Tibial artery (tissue), 4 donors: ENCODE measurements around the gene SYT11.
A peak's percentile ranks its signal among the peaks of the same experiment; 100 is the strongest.

Source experiments
- DNase-seq, 2 donors: peaks; one replicate each; pipeline ENCODE4 v3.0.0-alpha.2; 2019
- H3K27ac ChIP-seq, 2 donors: fragments of 200-600 bp; sonication (generic) in 1 of 2; 1 replicate in 1 of 2; 2 replicates in 1 of 2; pipeline ENCODE4 v1.5.1; 2018 to 2019; ENCODE audit warnings: mild to moderate bottlenecking in 1 of 2
- H3K27me3 ChIP-seq, 2 donors: fragments of 200-600 bp; sonication (generic) in 1 of 2; one replicate each; pipeline versions ENCODE4 v1.5.1 to v1.6.0; 2016 to 2019
- H3K36me3 ChIP-seq, 3 donors: fragments of 200-600 bp; sonication (generic) in 2 of 3; one replicate each; pipeline ENCODE4 v1.5.1; 2016 to 2019; ENCODE audit warnings: mild to moderate bottlenecking in 2 of 3
- H3K4me1 ChIP-seq, 4 donors: fragments of 200-600 bp; sonication (generic) in 2 of 4; 1 replicate in 3 of 4; 2 replicates in 1 of 4; pipeline ENCODE4 v1.5.1; 2016 to 2019
- H3K4me3 ChIP-seq, 2 donors: fragments of 200-600 bp; sonication (generic) in 1 of 2; 1 replicate in 1 of 2; 2 replicates in 1 of 2; pipeline ENCODE4 v1.5.1; 2018 to 2019; ENCODE audit warnings: mild to moderate bottlenecking in 2 of 2
- H3K9me3 ChIP-seq, 3 donors: fragments of 200-600 bp; sonication (generic) in 1 of 3; one replicate each; pipeline ENCODE4 v1.5.1; 2016 to 2019
- intact Hi-C: fragments of 100-400 bp; cut with DNase I; formaldehyde crosslinking; loops from one replicate; pipeline ENCODE4 v1.15.0; 2023; ENCODE audit warnings: low total_unique reads
- TF ChIP-seq, protein P1 (sequence below), 2 experiments: fragments of 200-600 bp in 1 of 2; fragments of 450-650 bp in 1 of 2; IDR thresholded peaks; one replicate each; pipeline ENCODE4 v1.5.1; 2017 to 2019; ENCODE audit warnings: antibody characterized with exemption in 2 of 2, mild to moderate bottlenecking in 1 of 2, moderate library complexity in 1 of 2

SYT11 gene

DNA sequence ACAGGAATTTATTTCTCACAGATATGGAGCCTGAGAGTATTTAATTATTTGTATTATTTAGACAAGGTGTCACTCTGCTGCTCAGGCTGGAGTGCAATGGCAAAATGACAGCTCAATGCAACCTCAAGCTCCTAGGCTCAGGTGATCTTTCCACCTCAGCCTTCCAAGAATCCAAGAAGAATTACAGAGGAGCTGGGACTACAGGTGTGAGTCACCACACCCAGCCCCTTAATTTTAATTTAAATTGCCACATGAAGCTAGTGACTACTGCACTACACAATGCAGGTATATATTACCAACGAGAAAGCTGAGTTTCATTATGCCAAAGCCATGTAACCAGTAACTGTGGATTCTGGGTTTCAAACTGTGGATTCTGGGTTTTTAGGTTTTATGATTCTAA lies 72.7 kb downstream of the SYT11 start:
- Histone ChIP-seq H3K36me3 (peaks cover 23 to 53% (median 46%) of the 10 kb centered on the region in 3 donors), H3K27me3 (no peaks in the 10 kb centered on the region), H3K4me1 (peaks cover 4 to 45% (median 36%) of the 10 kb centered on the region in 4 donors), H3K9me3 (no peaks in the 10 kb centered on the region), H3K27ac (no peak overlapping the region), H3K4me3 (peak overlapping the region in 1 of 2 donors; percentile 84)
- intact Hi-C loops, result no loop called here
- DNase-seq, result no peak
- TF ChIP-seq, protein P1, sequence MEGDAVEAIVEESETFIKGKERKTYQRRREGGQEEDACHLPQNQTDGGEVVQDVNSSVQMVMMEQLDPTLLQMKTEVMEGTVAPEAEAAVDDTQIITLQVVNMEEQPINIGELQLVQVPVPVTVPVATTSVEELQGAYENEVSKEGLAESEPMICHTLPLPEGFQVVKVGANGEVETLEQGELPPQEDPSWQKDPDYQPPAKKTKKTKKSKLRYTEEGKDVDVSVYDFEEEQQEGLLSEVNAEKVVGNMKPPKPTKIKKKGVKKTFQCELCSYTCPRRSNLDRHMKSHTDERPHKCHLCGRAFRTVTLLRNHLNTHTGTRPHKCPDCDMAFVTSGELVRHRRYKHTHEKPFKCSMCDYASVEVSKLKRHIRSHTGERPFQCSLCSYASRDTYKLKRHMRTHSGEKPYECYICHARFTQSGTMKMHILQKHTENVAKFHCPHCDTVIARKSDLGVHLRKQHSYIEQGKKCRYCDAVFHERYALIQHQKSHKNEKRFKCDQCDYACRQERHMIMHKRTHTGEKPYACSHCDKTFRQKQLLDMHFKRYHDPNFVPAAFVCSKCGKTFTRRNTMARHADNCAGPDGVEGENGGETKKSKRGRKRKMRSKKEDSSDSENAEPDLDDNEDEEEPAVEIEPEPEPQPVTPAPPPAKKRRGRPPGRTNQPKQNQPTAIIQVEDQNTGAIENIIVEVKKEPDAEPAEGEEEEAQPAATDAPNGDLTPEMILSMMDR (IDR thresholded peaks at IDR 0.05), result no peak

DNA sequence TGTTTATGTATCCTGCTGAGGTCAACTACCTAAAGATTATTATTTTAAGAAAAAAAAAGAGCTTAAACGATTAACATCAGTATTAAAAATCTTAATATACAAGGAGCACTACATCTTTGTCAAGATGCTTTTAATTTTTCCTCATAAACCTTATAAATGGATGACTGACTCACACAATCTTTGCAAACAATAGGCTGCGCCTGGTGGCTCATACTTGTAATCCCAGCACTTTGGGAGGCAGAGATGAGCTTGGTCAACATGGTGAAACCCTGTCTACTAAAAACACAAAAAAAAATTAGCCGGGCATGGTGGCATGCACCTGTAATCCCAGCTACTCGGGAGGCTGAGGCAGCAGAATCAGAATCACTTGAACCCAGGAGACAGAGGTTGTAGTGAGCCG lies 73.1 kb downstream of the SYT11 start:
- H3K27me3 ChIP-seq, result no peaks in the 10 kb centered on the region
- H3K9me3 ChIP-seq, result no peaks in the 10 kb centered on the region
- peak overlapping the region in 1 of 2 donors; percentile 94 for H3K27ac ChIP-seq
- H3K36me3 ChIP-seq, result peaks cover 20 to 49% (median 42%) of the 10 kb centered on the region in 3 donors
- peaks cover 4 to 45% (median 36%) of the 10 kb centered on the region in 4 donors for H3K4me1 ChIP-seq
- DNase-seq, result no peak
- TF ChIP-seq, protein P1 (IDR thresholded peaks at IDR 0.05), result no peak
- H3K4me3 ChIP-seq, result peak overlapping the region in 1 of 2 donors; percentile 84
- intact Hi-C loops, result no loop called here

DNA sequence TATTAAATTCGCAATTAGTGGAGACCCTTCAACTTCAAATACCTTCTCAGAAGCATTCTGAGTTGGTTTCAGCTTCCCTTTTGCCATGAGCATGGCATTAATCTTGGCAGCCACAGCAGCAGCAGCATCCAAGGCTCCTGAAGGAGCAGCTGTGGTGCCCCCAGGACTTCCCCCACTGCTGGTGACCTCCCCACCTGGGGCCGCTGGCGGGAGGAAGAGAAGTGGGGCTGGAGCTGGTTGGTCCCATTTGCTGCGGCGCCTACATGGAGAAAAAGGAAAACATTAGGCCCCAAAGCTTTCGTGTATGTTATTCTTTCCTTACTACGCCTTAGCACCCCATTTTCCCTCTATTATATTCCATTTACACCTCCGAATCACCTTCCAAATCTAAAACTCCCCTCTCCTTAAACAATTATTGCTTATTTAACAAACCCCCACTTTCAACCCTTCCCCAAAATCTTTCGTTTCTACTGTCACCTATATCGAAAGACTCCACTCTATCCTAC lies 74.3 kb downstream of the SYT11 start:
- H3K4me3 ChIP-seq, result peak overlapping the region; percentile 78 to 84
- H3K36me3 ChIP-seq, result peaks cover 11 to 38% (median 32%) of the 10 kb centered on the region in 3 donors
- no peaks in the 10 kb centered on the region for H3K9me3 ChIP-seq
- no peaks in the 10 kb centered on the region for H3K27me3 ChIP-seq
- intact Hi-C loops, result no loop called here
- TF ChIP-seq, protein P1 (IDR thresholded peaks at IDR 0.05), result no peak
- DNase-seq, result no peak
- peak overlapping the region; percentile 89 to 94 for H3K27ac ChIP-seq
- H3K4me1 ChIP-seq, result peaks cover 4 to 49% (median 40%) of the 10 kb centered on the region in 4 donors

DNA sequence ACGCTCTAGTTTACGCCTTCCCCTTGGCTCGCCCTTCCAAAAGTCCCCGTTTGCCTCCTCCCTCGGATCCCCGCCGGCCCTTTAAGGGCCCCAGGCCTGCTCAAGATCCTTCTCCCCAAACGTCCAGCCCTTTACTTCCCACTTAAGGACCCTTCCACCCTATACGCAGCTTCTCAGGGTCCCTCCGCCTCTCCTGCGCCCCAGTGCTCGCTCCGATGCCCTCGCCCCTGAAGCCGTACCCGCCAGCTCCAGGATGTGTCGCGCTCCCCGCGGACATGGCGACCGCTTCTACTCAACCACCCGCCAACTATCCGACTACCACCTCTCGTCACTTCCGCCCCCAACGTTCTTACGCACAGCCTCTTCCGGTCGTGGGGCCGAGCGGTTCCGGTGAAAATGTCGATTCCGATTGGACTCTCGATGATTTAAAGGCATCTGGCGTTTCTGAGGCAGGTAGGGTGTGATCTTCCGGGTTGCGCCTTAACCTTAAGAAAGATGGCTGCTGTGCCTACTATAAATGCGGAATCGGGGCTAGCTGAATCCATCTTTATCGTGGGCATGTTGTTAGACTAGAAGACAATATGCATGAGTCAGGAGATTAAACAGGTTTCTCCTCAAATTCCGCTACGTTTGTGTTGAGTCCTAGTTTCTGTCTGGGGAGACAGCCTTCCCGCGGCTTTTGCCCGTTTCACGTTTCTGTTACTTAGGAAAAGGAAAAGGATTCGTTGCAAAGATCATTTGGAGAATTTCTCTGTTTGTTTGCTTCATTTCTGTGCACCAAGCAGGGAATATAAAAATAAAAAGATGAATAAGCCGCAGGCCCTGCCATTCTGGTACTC lies 74.9 kb downstream of the SYT11 start, which contains the start of gene KHDC4:
KHDC4 (minus strand) TSS at position 317 of the 839 bp plus-strand sequence; CDS start at position 277, 40 bp downstream.
- DNase-seq, result peak; percentile 97 to 98
- intact Hi-C loops, result no loop called here
- H3K4me1 ChIP-seq, result peaks cover 4 to 56% (median 42%) of the 10 kb centered on the region in 4 donors
- no peaks in the 10 kb centered on the region for H3K27me3 ChIP-seq
- peak within 1 kb of the TSS; percentile 89 to 94 for H3K27ac ChIP-seq
- H3K9me3 ChIP-seq, result no peaks in the 10 kb centered on the region
- H3K36me3 ChIP-seq, result peaks cover 4 to 31% (median 26%) of the 10 kb centered on the region in 3 donors
- TF ChIP-seq, protein P1 (IDR thresholded peaks at IDR 0.05), result peak in 1 of 2 experiments; percentile 15
- H3K4me3 ChIP-seq, result peak within 1 kb of the TSS; percentile 78 to 84
